Peyer's patch (tissue), 4 donors: Measurements from ENCODE around the gene KLK11.

Source experiments
- POLR2A ChIP-seq, 2 donors: fragments of 450-650 bp; IDR thresholded peaks; one replicate each; pipeline ENCODE4 v1.5.1; 2017; ENCODE audit warnings: antibody characterized with exemption in 2 of 2, mild to moderate bottlenecking in 2 of 2, moderate library complexity in 2 of 2
- TF ChIP-seq, protein P1 (sequence below), 6 experiments: fragments of 450-650 bp in 4 of 6; fragments of 200-600 bp in 2 of 6; sonication (generic) in 1 of 6; IDR thresholded peaks; one replicate each; pipeline ENCODE4 v1.5.1; 2017 to 2019; ENCODE audit warnings: antibody characterized with exemption in 6 of 6, mild to moderate bottlenecking in 3 of 6, moderate library complexity in 1 of 6

DNA sequence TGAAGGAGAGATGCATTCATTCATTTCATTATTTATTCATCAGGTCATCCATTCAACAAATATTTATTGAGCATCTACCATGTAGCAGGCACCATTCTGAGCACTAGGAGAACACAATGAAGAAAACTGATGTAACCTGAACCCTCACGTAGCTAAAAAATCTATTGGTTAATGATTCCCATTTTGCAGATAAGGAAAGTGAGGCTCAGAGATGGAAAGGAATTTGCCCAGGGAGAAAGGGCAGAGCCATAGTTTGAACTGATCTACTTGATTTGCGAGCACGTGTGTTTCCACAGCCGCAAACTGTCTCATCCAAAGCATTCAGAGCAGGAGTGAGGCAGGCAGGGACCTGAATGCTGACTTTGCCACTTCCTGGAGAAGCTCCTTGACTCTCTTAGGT lies 27.7 kb downstream of the KLK11 start:
- TF ChIP-seq, protein P1, sequence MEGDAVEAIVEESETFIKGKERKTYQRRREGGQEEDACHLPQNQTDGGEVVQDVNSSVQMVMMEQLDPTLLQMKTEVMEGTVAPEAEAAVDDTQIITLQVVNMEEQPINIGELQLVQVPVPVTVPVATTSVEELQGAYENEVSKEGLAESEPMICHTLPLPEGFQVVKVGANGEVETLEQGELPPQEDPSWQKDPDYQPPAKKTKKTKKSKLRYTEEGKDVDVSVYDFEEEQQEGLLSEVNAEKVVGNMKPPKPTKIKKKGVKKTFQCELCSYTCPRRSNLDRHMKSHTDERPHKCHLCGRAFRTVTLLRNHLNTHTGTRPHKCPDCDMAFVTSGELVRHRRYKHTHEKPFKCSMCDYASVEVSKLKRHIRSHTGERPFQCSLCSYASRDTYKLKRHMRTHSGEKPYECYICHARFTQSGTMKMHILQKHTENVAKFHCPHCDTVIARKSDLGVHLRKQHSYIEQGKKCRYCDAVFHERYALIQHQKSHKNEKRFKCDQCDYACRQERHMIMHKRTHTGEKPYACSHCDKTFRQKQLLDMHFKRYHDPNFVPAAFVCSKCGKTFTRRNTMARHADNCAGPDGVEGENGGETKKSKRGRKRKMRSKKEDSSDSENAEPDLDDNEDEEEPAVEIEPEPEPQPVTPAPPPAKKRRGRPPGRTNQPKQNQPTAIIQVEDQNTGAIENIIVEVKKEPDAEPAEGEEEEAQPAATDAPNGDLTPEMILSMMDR (IDR thresholded peaks at IDR 0.05): no peak
- no peak for TF ChIP-seq POLR2A (IDR thresholded peaks at IDR 0.05)
